ENCODE results near the gene MDFI.

The MDFI gene

GRCh38 chr6:41699063-41699462 is 60.8 kb downstream of the MDFI start:
- in situ Hi-C loops (cut with MboI; ENCODE audit: low sequenced_read_pairs): no loop called here

- in situ Hi-C loops (cut with MboI; ENCODE audit: low sequenced_read_pairs): no loop called here
Measured at GRCh38 chr6:41700463-41701347, 62.4 kb downstream of the MDFI start.

GRCh38 chr6:41702089-41702745 is 63.9 kb downstream of the MDFI start:
- in situ Hi-C loops (cut with MboI; ENCODE audit: low sequenced_read_pairs): no loop called here

GRCh38 chr6:41702771-41703494 is 64.7 kb downstream of the MDFI start:
- in situ Hi-C loops (cut with MboI; ENCODE audit: low sequenced_read_pairs): no loop called here
